HCT116 (cell line): ENCODE data around the gene CCDC116. TPM values are rescaled to one million over a fixed set of nuclear protein-coding genes. Genes with fewer than 3 reads are reported as not detected.

ENCODE experiments used
- ATAC-seq: fragments of 200-7000 bp; cut with Tn5 transposase; 2 replicates; pipeline ENCODE4 v1.9.1; 2020; ENCODE audit warnings: mild to moderate bottlenecking, moderate library complexity
- BruUV-seq: library from RNA; stranded (reverse); fragments of 400-500 nt; replicated peaks from 2 replicates; lab custom pipeline; 2021; lab: Mats Ljungman, UMichigan
- CTCF ChIA-PET: fragments of 300-600 bp; sonication (Branson Sonifier 250); formaldehyde crosslinking; loops from one replicate; lab custom pipeline; 2021; ENCODE audit warnings: antibody characterized with exemption; lab: Charles Lee
- POLR2A ChIA-PET: fragments of 300-600, 350-600 bp; sonication (Branson Sonifier 250); formaldehyde crosslinking; loops from one replicate; lab custom pipeline; 2021; ENCODE audit warnings: antibody characterized with exemption; lab: Charles Lee
- RAD21 ChIA-PET, 2 experiments: fragments of 300-600 bp; sonication (Branson Sonifier 250); formaldehyde crosslinking; loops; one replicate each; lab custom pipeline; 2023; ENCODE audit warnings: low total read pairs in 2 of 2; ENCODE audit not compliant: uncharacterized antibody in 2 of 2, unreplicated experiment in 2 of 2, low non-redundant PET in 1 of 2; lab: Charles Lee
- DNase-seq: peaks from one replicate; pipeline ENCODE4 v3.0.0-alpha.2; 2010; ENCODE audit warnings: low read depth, low spot score
- H2AFZ ChIP-seq: fragments of 200-600 bp; shearing (Covaris generic), sonication (generic); 2 replicates; pipeline ENCODE4 v1.6.1; 2017; ENCODE audit warnings: low read depth, mixed run types, mixed read lengths, antibody characterized with exemption, low read length; ENCODE audit not compliant: poor library complexity, severe bottlenecking
- H3K27ac ChIP-seq: 2 replicates; pipeline ENCODE4 v1.5.1; 2012; ENCODE audit warnings: low read depth, low read length
- H3K27me3 ChIP-seq: fragments of 200-600 bp; sonication (generic); 2 replicates; pipeline ENCODE4 v1.6.1; 2016; ENCODE audit warnings: mixed run types, low read length, mixed read lengths; ENCODE audit not compliant: insufficient read depth
- H3K36me3 ChIP-seq, 2 experiments: fragments of 200-500 bp in 1 of 2; fragments of 200-600 bp in 1 of 2; sonication (Bioruptor generic) in 1 of 2; sonication (generic) in 1 of 2; 2 replicates each; pipeline versions ENCODE4 v1.5.1 to v1.6.1; 2014 to 2016; ENCODE audit warnings: low read length in 2 of 2, inconsistent platforms in 1 of 2, mixed read lengths in 1 of 2, mixed run types in 1 of 2; ENCODE audit not compliant: insufficient read depth in 2 of 2, control insufficient read depth in 1 of 2
- H3K4me1 ChIP-seq, 2 experiments: fragments of 200-600 bp in 1 of 2; sonication (generic) in 1 of 2; 2 replicates each; pipeline versions ENCODE4 v1.5.1 to v1.6.1; 2012 to 2017; ENCODE audit warnings: low read length in 2 of 2, inconsistent platforms in 1 of 2, mild to moderate bottlenecking in 1 of 2, mixed read lengths in 1 of 2, mixed run types in 1 of 2, moderate library complexity in 1 of 2; ENCODE audit not compliant: insufficient read depth in 2 of 2, control insufficient read depth in 1 of 2
- H3K4me2 ChIP-seq: fragments of 200-600 bp; sonication (generic); 2 replicates; pipeline ENCODE4 v1.6.1; 2017; ENCODE audit warnings: mixed run types, low read length, mixed read lengths
- H3K4me3 ChIP-seq, 2 experiments: fragments of 200-600 bp in 1 of 2; sonication (generic) in 1 of 2; replicated peaks in 1 of 2; 2 replicates each; pipeline ENCODE4 v1.5.1; 2011 to 2016; ENCODE audit warnings: low read length in 2 of 2, control low read depth in 1 of 2, low read depth in 1 of 2, mild to moderate bottlenecking in 1 of 2, mixed read lengths in 1 of 2, mixed run types in 1 of 2
- H3K79me2 ChIP-seq: fragments of 200-600 bp; sonication (generic); 2 replicates; pipeline ENCODE4 v1.6.1; 2017; ENCODE audit warnings: mild to moderate bottlenecking, mixed run types, low read length, moderate library complexity, mixed read lengths; ENCODE audit not compliant: insufficient read depth
- H3K9ac ChIP-seq: fragments of 200-600 bp; sonication (generic); 2 replicates; pipeline ENCODE4 v1.6.1; 2016; ENCODE audit warnings: low read length, mixed read lengths
- H3K9me2 ChIP-seq: fragments of 200-600 bp; sonication (generic), shearing (Covaris generic); 2 replicates; pipeline ENCODE4 v1.6.1; 2017; ENCODE audit warnings: mixed run types, mild to moderate bottlenecking, moderate library complexity; ENCODE audit not compliant: insufficient read depth
- H3K9me3 ChIP-seq, 2 experiments: fragments of 200-500 bp in 1 of 2; fragments of 200-600 bp in 1 of 2; sonication (Bioruptor generic) in 1 of 2; sonication (generic) in 1 of 2; 2 replicates each; pipeline ENCODE4 v1.6.1; 2014 to 2017; ENCODE audit warnings: low read length in 2 of 2, mixed read lengths in 2 of 2, inconsistent platforms in 1 of 2, low read depth in 1 of 2, mild to moderate bottlenecking in 1 of 2, mixed run types in 1 of 2, moderate library complexity in 1 of 2; ENCODE audit not compliant: control insufficient read depth in 1 of 2, insufficient read depth in 1 of 2
- H4K20me1 ChIP-seq: fragments of 200-600 bp; sonication (generic), shearing (Covaris generic); 2 replicates; pipeline ENCODE4 v1.6.1; 2017; ENCODE audit warnings: mixed run types, mild to moderate bottlenecking, moderate library complexity; ENCODE audit not compliant: insufficient read depth
- EGR1 ChIP-seq: IDR thresholded peaks from 2 replicates; pipeline ENCODE4 v1.6.1; 2012; ENCODE audit warnings: low read depth
- EZH2 ChIP-seq: fragments of 200-600 bp; sonication (generic); IDR thresholded peaks from 2 replicates; pipeline ENCODE4 v1.6.1; 2017; ENCODE audit warnings: antibody characterized with exemption, mixed run types
- FOSL1 ChIP-seq: IDR thresholded peaks from 2 replicates; pipeline ENCODE4 v1.6.1; 2012; ENCODE audit warnings: low read depth
- MAX ChIP-seq: IDR thresholded peaks from 2 replicates; pipeline ENCODE4 v1.6.1; 2012
- POLR2A ChIP-seq: IDR thresholded peaks from 2 replicates; pipeline ENCODE4 v1.7.0; 2011; ENCODE audit warnings: borderline replicate concordance; ENCODE audit not compliant: insufficient read depth, insufficient read length; ENCODE audit errors: extremely low read depth
- RAD21 ChIP-seq: IDR thresholded peaks from 2 replicates; pipeline ENCODE4 v1.6.1; 2012; ENCODE audit warnings: low read depth, mild to moderate bottlenecking
- SIN3A ChIP-seq: IDR thresholded peaks from 2 replicates; pipeline ENCODE4 v1.6.1; 2012; ENCODE audit warnings: low read depth
- SP1 ChIP-seq: IDR thresholded peaks from 2 replicates; pipeline ENCODE4 v1.6.1; 2012; ENCODE audit warnings: low read depth
- SRF ChIP-seq: IDR thresholded peaks from 2 replicates; pipeline ENCODE4 v1.6.1; 2012; ENCODE audit warnings: low read depth
- TCF7L2 ChIP-seq: IDR thresholded peaks from 2 replicates; pipeline ENCODE4 v1.7.0; 2011; ENCODE audit warnings: borderline replicate concordance, inconsistent platforms; ENCODE audit not compliant: insufficient read depth, insufficient read length; ENCODE audit errors: extremely low read depth
- ZNF274 ChIP-seq: fragments of 200-500 bp; sonication (Bioruptor generic); IDR thresholded peaks from 2 replicates; pipeline ENCODE4 v1.6.1; 2014; ENCODE audit warnings: mild to moderate bottlenecking, low read depth, low read length, inconsistent platforms
- intact Hi-C: fragments of 100-400 bp; cut with micrococcal nuclease; formaldehyde crosslinking; loops from 2 replicates; pipeline ENCODE4 v1.10.0; 2022
- total RNA-seq: library from RNA; stranded (reverse); gene quantifications from one replicate; pipeline ENCODE4 v1.2.1, GENCODE V29; 2021; ENCODE audit not compliant: unreplicated experiment

The CCDC116 gene
- total RNA-seq, 1 experiment from 2014 or later, result 0.66 TPM

- intact Hi-C loops, result no loop called here
- no TSS peak for BruUV-seq
- ChIA-PET POLR2A (interaction anchor here (2.9 kb wide), 1 partner anchor 8 kb away, joined by 17 read pairs; the partner anchor contains the start of gene SDF2L1), RAD21 (no interaction called here), CTCF (interaction anchor here (0.6 to 5.7 kb wide), 2 partner anchors 8 to 22 kb away, joined by 5 to 103 read pairs; partner anchors contain the start of gene SDF2L1)
- no peaks in the 10 kb centered on the region for H3K36me3 ChIP-seq
- no peak overlapping the region for H3K4me3 ChIP-seq
- ATAC-seq (no peak), DNase-seq (no peak)
- H3K9me2 ChIP-seq, result no peaks in the 10 kb centered on the region
- no peak overlapping the region for H3K27ac ChIP-seq
- H4K20me1 ChIP-seq, result no peaks in the 10 kb centered on the region
- H3K27me3 ChIP-seq, result no peaks in the 10 kb centered on the region
- TF ChIP-seq POLR2A (no peak), ZNF274 (no peak), MAX (no peak), SP1 (no peak), EGR1 (no peak)
- no peaks in the 10 kb centered on the region for H3K9me3 ChIP-seq
- H3K4me1 ChIP-seq, result peaks cover 4 to 25% of the 10 kb centered on the region in 2 experiments; a peak in 3 of 4 replicates
- peaks cover 7% of the 10 kb centered on the region for H3K79me2 ChIP-seq
- H3K4me2 ChIP-seq, result no peak overlapping the region
- no peak overlapping the region for H3K9ac ChIP-seq
- H2AFZ ChIP-seq, result no peak overlapping the region
Measured at GRCh38 chr22:21634081-21634480, 1.5 kb downstream of the CCDC116 start.

- Histone ChIP-seq H3K79me2 (no peaks in the 10 kb centered on the region), H3K9ac (no peak overlapping the region), H3K9me3 (no peaks in the 10 kb centered on the region), H3K4me3 (no peak overlapping the region), H3K27me3 (no peaks in the 10 kb centered on the region), H3K27ac (no peak overlapping the region), H2AFZ (no peak overlapping the region), H3K9me2 (no peaks in the 10 kb centered on the region), H3K36me3 (no peaks in the 10 kb centered on the region), H3K4me2 (no peak overlapping the region), H3K4me1 (peaks cover 4 to 21% of the 10 kb centered on the region in 2 experiments; a peak in 3 of 4 replicates), H4K20me1 (no peaks in the 10 kb centered on the region)
- DNase-seq (no peak), ATAC-seq (no peak)
- intact Hi-C loops, result no loop called here
- no TSS peak for BruUV-seq
- CTCF ChIA-PET, result interaction anchor here (0.6 to 1.0 kb wide), 2 partner anchors 12 to 21 kb away, joined by 4 to 5 read pairs; no protein-coding TSS in a partner anchor
- RAD21 ChIA-PET, result no interaction called here
- POLR2A ChIA-PET, result no interaction called here
- TF ChIP-seq FOSL1, result no peak
- TF ChIP-seq POLR2A, result no peak
- no peak for TF ChIP-seq RAD21
- no peak for TF ChIP-seq EZH2
- TF ChIP-seq TCF7L2, result no peak
- TF ChIP-seq ZNF274, result no peak
- no peak for TF ChIP-seq SIN3A
- no peak for TF ChIP-seq SRF
Measured at GRCh38 chr22:21634844-21635243, 2.3 kb downstream of the CCDC116 start.
